ENCODE measurements around the gene KIF5A.

Gene KIF5A

DNA sequence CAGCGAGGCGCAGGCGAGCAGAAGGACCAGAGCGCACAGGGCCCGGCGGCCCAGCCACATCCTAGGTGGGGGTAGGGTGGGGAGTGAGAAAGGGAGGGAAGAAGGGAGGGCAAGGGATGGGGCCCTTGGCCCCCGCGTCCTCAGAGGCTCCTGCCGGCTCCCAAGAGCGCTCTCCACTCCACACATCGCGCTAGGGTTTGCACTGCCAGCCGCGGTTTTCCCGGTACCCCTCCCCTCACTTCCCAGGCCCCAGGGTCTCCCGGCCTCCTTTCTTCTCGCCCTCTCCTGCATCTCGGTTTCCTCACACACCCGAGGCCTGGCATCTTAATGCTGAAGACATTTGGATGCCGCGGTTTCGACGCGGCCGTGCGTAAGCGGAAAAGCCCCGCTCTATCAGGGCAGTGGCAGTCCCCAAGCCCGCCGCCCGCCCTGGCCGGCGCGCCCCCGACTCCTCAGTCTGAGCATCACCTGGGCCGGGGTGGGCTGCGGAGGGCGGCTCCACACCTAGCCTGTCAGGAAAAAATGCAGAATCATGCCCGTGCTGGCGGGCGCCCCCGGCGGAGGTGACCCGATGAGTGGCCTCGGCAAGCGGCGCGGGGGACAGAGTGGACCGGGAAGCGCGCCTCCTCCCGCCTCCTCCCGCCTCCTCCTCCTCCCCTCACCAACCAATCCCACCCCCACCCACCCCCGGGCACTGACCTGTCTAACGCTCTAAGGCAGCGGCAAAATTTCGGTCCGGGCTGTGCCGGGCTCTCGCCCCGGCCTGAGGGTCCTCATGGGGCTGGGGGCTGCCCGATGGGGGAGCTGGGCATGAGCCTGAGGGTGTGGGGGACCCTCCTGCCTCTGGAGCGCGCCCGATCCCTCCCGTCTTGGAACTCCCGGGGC, 82.5 kb downstream of the KIF5A start:
- WGBS, result under 1% methylated on average over 67 of the region's 67 CpGs
- no peak overlapping the region for H3K27ac ChIP-seq (ENCODE audit: low read depth, low read length)
- no peaks in the 10 kb centered on the region for H3K36me3 ChIP-seq (ENCODE audit: insufficient read depth, low read length)
- peak overlapping the region; percentile 59 for H3K4me3 ChIP-seq (ENCODE audit: low read length)
- 0 out of 2 replicates have a peak overlapping the region, but pooled peaks have one; percentile 55 for H3K9ac ChIP-seq (ENCODE audit: low read depth, low read length)
- no peaks in the 10 kb centered on the region for H3K9me3 ChIP-seq (ENCODE audit: insufficient read depth, low read depth, low read length)
- H3K27me3 ChIP-seq (ENCODE audit: insufficient read depth, low read length), result peaks cover 82% of the 10 kb centered on the region
- H3K4me1 ChIP-seq (ENCODE audit: insufficient read depth, low read length), result peaks cover 12% of the 10 kb centered on the region

DNA sequence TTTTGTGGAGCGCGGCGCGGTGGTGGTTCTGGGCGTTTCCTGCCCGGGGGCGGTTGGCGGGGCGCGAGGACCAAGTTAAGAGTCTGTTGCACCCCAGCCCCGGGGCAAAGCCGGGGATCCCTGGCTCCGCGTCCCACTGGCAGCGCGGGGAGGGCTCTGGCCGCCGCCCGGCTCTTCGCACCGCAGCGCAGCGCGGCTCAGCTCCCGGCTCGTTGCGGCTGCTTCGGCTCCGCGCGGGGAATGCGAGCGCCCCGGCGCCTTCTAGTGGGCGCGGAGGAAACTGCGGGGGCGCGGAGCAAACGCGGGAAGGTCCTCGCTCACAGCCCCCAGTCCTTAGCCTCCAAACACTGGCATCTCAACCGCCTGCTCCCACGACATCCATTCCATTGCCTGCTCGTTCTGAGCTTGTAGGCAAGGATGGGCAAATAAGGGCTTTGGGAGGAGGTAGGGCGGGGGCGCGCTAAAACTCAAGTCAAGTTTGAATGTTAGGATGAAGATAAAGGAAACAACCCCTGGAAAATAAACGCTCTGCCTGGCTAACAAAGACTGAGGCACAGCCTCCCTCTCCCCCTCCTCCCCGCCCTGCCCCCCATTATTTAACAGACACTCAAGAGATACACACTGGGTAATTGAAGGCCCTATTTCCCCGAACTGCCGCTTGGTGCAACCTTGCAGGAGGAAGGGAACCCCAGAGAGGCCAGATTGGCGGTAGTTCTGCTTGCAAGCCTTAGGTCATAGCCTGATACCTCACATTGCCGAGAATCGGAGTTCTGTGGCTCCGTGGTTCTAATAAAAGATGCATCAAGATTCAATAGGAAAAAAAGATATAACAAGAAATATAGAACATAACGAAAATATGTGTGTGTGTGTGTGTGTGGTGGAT, 83.4 kb downstream of the KIF5A start, which contains the start of gene B4GALNT1:
Gene B4GALNT1, minus strand, starts transcription at position 244 of the 883 bp plus-strand sequence. CDS start 1,069 bp downstream, outside the sequence.
- Histone ChIP-seq H3K4me3 (ENCODE audit: low read length) (peak within 1 kb of the TSS; percentile 59), H3K36me3 (ENCODE audit: insufficient read depth, low read length) (no peaks in the 10 kb centered on the region), H3K27ac (ENCODE audit: low read depth, low read length) (no peak within 1 kb of the TSS), H3K9ac (ENCODE audit: low read depth, low read length) (0 out of 2 replicates have a peak within 1 kb of the TSS, but pooled peaks have one; percentile 55), H3K4me1 (ENCODE audit: insufficient read depth, low read length) (peaks cover 9% of the 10 kb centered on the region), H3K9me3 (ENCODE audit: insufficient read depth, low read depth, low read length) (no peaks in the 10 kb centered on the region), H3K27me3 (ENCODE audit: insufficient read depth, low read length) (peaks cover 73% of the 10 kb centered on the region)
- 5% methylated on average over 56 of the region's 58 CpGs for WGBS
